Mammary epithelial cell (primary cell): ENCODE data around the gene TRMT1.

ENCODE experiments used
- EZH2 ChIP-seq: IDR thresholded peaks from 2 replicates; pipeline ENCODE4 v1.6.1; 2012; ENCODE audit warnings: low read length, inconsistent platforms, borderline replicate concordance
- TF ChIP-seq, protein P1 (sequence below), 2 donors: IDR thresholded peaks in 1 of 2; conservative IDR thresholded peaks in 1 of 2; 2 replicates each; pipeline ENCODE4 v1.5.1; 2011 to 2012; ENCODE audit warnings: inconsistent platforms in 2 of 2, low read length in 2 of 2, mild to moderate bottlenecking in 2 of 2, control low read depth in 1 of 2, low read depth in 1 of 2; ENCODE audit not compliant: insufficient read depth in 1 of 2; ENCODE audit errors: extremely low read depth in 1 of 2

- TF ChIP-seq, protein P1, sequence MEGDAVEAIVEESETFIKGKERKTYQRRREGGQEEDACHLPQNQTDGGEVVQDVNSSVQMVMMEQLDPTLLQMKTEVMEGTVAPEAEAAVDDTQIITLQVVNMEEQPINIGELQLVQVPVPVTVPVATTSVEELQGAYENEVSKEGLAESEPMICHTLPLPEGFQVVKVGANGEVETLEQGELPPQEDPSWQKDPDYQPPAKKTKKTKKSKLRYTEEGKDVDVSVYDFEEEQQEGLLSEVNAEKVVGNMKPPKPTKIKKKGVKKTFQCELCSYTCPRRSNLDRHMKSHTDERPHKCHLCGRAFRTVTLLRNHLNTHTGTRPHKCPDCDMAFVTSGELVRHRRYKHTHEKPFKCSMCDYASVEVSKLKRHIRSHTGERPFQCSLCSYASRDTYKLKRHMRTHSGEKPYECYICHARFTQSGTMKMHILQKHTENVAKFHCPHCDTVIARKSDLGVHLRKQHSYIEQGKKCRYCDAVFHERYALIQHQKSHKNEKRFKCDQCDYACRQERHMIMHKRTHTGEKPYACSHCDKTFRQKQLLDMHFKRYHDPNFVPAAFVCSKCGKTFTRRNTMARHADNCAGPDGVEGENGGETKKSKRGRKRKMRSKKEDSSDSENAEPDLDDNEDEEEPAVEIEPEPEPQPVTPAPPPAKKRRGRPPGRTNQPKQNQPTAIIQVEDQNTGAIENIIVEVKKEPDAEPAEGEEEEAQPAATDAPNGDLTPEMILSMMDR (conservative IDR thresholded peaks at IDR 0.05 in 1 of 2, IDR thresholded peaks at IDR 0.05 in 1 of 2; ENCODE audit: extremely low read depth in 1 of 2, insufficient read depth in 1 of 2, low read depth in 1 of 2, low read length in 2 of 2), result no peak
- TF ChIP-seq EZH2, result no peak
These were observed 46.0 kb downstream of the TRMT1 start for GRCh38 chr19:13070425-13071140.
